ENCODE data around the gene AFAP1.

Gene AFAP1

DNA sequence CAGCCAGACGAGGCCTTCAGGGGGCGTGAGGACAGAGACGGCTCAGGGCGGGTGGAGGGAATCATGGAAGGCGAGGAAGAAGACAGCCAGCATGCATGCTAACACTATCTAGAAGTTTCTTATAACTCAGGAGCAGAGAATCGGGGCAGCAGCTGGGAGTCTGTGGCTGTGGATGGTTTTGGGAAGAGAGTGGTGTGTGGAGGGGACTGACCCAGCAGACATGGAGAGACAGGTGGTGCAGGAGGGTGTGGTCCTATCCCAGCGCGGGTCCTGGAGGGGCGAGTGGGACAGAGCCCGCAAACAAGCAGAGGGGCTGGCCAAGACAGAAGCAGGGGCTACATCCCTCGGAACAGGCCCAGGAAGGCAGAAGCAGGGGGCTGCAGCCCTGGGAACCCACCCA lies 192.1 kb downstream of the AFAP1 start:
- Mint-ChIP-seq H3K27me3 (peaks cover 0 to 13% of the 10 kb centered on the region in 2 donors), H3K4me3 (no peak overlapping the region), H3K4me1 (peaks cover 6 to 8% of the 10 kb centered on the region in 2 donors), H3K9me3 (no peaks in the 10 kb centered on the region), H3K27ac (no peak overlapping the region), H3K36me3 (no peaks in the 10 kb centered on the region)
- DNase-seq: no peak
- no peak for ATAC-seq (replicated peaks)

DNA sequence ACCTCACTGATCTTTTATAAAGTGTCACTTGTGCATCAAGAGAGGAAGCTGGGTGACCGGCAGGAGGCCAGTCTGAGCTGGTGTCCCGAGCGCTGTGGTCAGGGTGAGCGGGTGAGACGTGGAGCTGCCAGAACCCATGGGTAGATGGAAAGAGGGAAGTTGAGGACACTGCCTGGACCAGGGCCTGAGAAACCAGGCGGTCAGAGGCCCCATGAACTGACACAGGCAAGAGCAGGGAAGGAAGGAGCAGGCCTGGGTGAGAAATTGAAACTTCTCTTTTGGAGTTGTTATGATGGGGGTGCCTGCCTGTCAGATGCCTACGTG lies 192.6 kb downstream of the AFAP1 start:
- Mint-ChIP-seq H3K27me3 (peaks cover 0 to 13% of the 10 kb centered on the region in 2 donors), H3K36me3 (no peaks in the 10 kb centered on the region), H3K4me3 (no peak overlapping the region), H3K27ac (no peak overlapping the region), H3K4me1 (peaks cover 6 to 8% of the 10 kb centered on the region in 2 donors), H3K9me3 (no peaks in the 10 kb centered on the region)
- DNase-seq (no peak), ATAC-seq (replicated peaks) (no peak)

DNA sequence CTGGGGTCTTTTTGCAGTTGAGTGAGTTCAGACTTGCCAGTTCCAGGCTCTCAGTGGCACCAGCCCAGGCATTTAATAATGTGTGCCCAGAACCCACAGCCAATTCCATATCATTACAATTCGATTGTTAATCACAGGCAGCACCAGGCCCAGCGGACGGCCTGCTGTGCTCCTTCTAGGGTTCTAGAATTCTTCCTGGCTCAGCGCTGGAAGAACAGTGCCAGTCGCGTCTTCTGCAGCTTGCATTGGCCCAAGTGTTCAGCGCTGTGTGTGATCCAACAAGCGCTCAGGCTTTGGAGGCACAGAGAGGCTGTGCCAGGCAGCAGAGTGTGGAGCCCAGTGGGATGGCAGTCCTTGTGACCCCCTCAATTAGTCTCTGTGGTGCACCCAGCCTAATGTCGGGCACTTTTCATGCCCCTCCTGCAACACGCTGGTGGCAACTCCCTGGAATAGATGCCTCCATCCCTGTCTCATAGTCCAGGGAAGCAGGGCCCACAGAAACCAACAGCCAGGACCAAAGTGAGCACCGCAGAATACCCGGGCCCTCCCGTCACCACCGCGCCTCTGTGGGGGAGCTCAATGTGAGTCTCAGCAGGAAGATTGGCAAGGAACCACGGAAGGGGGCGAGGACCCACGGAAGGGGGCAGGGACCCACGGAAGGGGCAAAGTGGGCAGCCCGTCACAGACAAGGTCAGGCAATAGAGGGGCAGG lies 193.2 kb downstream of the AFAP1 start:
- H3K27ac Mint-ChIP-seq: no peak overlapping the region
- no peak for ATAC-seq (replicated peaks)
- H3K4me3 Mint-ChIP-seq: no peak overlapping the region
- peaks cover 6 to 8% of the 10 kb centered on the region in 2 donors for H3K4me1 Mint-ChIP-seq
- no peak for DNase-seq
- peaks cover 0 to 13% of the 10 kb centered on the region in 2 donors for H3K27me3 Mint-ChIP-seq
- no peaks in the 10 kb centered on the region for H3K9me3 Mint-ChIP-seq
- no peaks in the 10 kb centered on the region for H3K36me3 Mint-ChIP-seq

DNA sequence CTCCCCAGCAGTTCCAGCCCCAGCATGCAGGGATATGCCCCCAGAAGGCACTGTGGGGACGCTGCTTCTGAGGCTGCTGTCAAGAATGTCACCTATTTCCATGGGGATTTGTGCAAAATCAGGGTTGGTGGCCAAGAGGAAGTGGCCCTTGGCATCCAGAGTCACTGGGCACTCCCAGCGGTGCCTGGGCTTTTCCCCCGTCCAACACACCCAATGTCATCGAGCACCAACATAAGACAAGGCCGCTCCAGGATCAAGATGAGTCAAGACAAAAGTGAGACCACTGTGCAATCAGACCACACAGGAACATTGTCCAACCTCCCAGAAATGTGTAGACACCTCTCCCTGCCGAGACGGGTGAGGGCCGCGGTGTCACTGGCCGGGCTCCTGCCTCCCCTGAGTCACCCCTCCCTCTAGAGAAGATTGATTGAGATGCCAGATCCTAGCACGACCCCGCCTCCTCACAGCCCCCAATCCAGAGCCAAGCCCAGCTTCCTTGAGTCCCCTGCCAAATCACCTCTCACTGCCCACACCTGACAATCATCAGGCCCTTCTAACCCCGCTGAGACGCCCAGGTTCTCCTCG lies 194.3 kb downstream of the AFAP1 start:
- DNase-seq (no peak), ATAC-seq (replicated peaks) (no peak)
- H3K4me3 Mint-ChIP-seq: no peak overlapping the region
- H3K4me1 Mint-ChIP-seq: peaks cover 6 to 8% of the 10 kb centered on the region in 2 donors
- H3K27me3 Mint-ChIP-seq: peaks cover 0 to 13% of the 10 kb centered on the region in 2 donors
- H3K27ac Mint-ChIP-seq: no peak overlapping the region
- H3K9me3 Mint-ChIP-seq: no peaks in the 10 kb centered on the region
- H3K36me3 Mint-ChIP-seq: no peaks in the 10 kb centered on the region

DNA sequence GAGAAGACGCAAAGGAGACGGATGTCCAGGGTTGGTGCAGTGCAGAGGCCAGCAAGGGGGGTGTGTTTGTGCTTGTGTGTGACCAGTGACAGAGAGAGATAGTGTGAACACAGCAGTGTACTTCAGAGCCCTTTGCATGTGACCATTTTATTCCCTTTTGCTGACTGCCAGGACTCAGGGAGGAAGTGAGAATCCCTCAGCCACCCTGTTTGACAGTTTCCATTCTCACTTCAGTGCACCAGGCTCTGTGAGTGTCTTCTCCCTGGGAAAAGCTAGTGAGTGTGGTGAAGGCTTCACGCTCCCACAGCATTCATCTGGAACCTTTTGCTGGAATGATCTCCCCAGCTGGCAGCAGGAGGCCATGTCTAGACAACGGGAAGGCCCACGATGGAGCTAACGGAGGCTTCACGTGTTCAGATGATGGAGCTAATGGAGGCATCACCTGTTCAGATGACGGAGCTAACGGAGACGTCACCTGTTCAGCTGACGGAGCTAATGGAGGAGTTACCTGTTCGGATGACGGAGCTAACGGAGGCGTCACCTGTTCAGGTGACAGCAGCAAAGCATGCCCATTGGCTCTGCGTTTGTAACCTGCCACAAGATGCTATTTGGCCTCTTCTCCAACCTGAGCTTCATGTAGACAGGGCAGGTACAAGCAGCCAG lies 195.4 kb downstream of the AFAP1 start:
- no peaks in the 10 kb centered on the region for H3K9me3 Mint-ChIP-seq
- DNase-seq (no peak), ATAC-seq (replicated peaks) (peak; percentile 66 to 70)
- no peak overlapping the region for H3K27ac Mint-ChIP-seq
- peaks cover 0 to 13% of the 10 kb centered on the region in 2 donors for H3K27me3 Mint-ChIP-seq
- H3K4me3 Mint-ChIP-seq: no peak overlapping the region
- H3K36me3 Mint-ChIP-seq: no peaks in the 10 kb centered on the region
- peaks cover 6 to 8% of the 10 kb centered on the region in 2 donors for H3K4me1 Mint-ChIP-seq

DNA sequence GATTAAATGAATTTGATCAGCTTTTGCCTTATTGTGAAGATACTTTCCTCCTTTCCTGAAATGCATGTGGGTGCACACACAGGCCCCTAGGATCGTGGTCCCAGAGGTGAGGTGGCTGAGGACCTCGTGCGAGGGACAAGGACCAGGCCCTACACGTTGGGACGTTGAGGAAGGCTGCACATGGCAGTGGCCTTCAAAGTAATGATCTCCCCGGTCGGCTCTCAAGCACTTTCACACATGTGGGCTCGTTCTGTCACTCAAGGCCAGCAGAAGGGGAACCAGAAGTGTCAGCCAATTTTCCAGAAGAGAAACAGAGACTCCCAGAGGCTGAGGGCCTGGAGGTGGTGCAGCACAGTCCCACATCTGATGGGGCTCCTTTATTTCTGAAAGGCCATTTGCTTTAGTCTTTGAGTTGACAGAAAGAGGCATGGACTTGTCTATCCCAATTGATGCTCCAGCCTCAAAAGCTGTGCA lies 196.8 kb downstream of the AFAP1 start:
- Mint-ChIP-seq H3K27me3 (peaks cover 0 to 13% of the 10 kb centered on the region in 2 donors), H3K27ac (no peak overlapping the region)

DNA sequence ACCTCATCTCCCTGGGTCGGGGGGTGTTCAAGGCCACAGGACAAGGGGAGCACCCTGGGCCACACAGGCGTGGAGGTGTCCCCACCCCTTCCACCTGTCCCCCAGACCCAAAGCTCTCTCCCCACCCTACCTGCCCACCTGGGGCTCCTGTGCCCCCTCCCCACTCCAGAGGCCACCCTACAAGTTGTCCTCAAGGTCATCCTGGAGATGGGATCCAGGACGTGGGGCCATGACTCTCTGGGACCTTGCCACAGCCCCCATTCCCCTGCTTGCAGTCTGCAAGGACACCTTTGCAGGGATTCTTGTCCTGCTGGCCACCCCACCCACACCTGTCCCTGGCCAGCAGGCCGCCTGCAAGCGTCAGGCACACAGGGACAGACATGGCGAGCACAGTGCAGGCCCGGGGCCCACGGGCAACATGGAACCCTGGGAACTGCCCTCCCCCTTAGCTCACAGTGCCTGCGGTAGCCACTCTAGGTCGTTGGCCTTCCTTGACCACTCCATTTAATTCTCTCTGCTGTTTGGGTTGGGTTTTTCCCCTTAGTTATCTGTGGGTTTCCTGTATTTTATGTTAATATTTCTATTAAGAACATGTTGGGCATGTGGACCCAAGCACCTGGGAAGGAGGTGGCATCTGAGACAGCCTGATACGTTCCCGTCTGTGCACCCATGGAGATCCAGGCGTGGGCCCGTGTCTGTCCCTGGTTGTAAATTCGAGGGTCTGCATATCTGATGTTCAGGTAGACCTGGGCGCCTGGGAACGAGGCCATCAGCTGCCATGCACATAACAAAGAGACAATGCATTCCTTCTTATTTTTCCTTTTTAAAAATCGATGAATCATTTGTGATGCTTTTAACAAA lies 197.5 kb downstream of the AFAP1 start:
- DNase-seq (no peak), ATAC-seq (replicated peaks) (no peak)
- H3K27me3 Mint-ChIP-seq: peaks cover 0 to 9% of the 10 kb centered on the region in 2 donors
- no peak overlapping the region for H3K27ac Mint-ChIP-seq
- H3K9me3 Mint-ChIP-seq: no peaks in the 10 kb centered on the region
- peaks cover 6 to 8% of the 10 kb centered on the region in 2 donors for H3K4me1 Mint-ChIP-seq
- no peaks in the 10 kb centered on the region for H3K36me3 Mint-ChIP-seq
- H3K4me3 Mint-ChIP-seq: no peak overlapping the region

More for the DNA sequence above, 196.8 kb downstream of the AFAP1 start:
- Mint-ChIP-seq H3K4me1 (peaks cover 6 to 8% of the 10 kb centered on the region in 2 donors), H3K4me3 (no peak overlapping the region), H3K36me3 (no peaks in the 10 kb centered on the region), H3K9me3 (no peaks in the 10 kb centered on the region)
- no peak for DNase-seq
- no peak for ATAC-seq (replicated peaks)

DNA sequence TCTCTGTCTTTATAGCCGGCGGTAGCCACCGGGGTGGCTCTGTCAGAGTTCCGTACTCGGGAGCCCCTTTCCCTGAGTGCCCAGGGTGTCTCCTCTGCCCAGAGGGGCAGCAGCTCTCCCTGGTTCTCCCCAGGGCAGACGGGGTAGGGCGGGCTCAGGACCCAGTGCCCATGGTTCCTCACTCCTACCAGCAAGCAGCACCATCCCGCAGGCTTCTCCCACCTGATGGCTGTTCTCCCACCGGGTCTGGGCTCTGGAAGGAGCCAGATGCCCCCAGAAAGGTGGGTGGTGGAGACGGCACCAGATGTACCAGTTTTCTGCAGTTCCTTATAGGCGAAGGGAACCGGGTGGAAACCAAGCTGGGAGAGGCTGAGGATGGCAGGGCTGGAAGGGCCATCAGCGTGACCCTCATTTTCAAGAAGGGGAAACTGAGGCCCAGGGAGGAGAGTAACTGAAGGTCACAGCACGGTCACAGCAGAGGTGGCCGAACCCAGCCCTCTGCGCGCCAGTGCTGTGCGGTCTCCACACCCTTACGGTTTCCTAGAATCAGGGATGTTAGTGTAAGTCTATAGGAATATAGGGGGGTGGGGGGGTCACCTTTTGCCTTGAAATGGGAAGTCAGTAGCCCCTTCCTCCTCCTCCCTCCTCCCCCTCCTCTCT lies 198.7 kb downstream of the AFAP1 start:
- Mint-ChIP-seq H3K36me3 (no peaks in the 10 kb centered on the region), H3K4me1 (peaks cover 6 to 8% of the 10 kb centered on the region in 2 donors), H3K27me3 (peaks cover 0 to 9% of the 10 kb centered on the region in 2 donors), H3K27ac (no peak overlapping the region), H3K4me3 (no peak overlapping the region), H3K9me3 (no peaks in the 10 kb centered on the region)
- DNase-seq: no peak
- ATAC-seq (replicated peaks): no peak

DNA sequence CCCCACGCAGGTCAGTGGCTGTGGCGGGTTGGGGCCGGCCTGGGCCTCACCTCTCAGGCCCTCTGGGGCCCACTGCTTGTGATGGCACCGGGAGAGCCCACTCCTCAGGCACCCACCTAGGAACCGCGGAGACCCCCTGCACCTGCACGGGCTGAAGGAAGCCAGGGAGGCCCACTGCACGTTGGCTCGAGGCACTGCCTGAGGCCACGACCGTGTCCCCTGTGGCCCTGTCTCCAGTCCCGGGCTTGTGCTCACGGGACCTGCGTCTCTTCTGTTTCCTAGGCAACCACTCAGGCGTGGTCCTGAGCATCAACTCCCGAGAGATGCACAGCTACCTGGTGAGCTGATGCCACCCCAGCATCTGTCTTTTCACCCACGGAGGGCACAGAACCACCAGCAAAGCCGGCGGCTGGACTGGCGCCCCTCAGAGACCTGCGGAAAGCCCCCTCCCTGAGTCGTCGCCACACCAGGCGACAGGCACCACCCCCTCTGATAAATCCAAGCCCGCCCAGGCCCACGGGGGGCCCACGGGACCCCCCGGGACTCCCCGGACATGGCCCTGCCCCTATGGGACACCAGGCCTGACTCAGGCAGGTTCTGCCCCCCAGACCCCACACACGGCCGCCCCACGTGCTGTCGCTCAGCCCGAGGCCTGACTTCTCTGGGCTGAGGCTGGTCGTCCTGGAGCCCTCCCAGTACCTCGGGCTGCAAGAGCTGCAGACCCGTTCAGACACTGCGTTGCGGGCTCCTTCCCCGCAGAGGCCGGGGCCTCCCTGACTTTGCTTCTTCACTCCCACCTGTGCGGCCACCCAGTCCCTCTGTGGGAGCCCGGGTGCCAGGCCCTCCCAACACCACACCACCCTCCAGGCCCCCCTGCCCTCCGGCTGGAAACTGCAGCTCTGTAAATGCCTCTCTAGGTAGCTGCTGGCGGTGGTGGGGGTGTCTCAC lies 199.5 kb downstream of the AFAP1 start:
- H3K36me3 Mint-ChIP-seq: no peaks in the 10 kb centered on the region
- ATAC-seq (replicated peaks): no peak
- no peak overlapping the region for H3K27ac Mint-ChIP-seq
- no peaks in the 10 kb centered on the region for H3K9me3 Mint-ChIP-seq
- DNase-seq: no peak
- H3K4me1 Mint-ChIP-seq: peaks cover 6 to 8% of the 10 kb centered on the region in 2 donors
- H3K4me3 Mint-ChIP-seq: no peak overlapping the region
- H3K27me3 Mint-ChIP-seq: peaks cover 0 to 7% of the 10 kb centered on the region in 2 donors

DNA sequence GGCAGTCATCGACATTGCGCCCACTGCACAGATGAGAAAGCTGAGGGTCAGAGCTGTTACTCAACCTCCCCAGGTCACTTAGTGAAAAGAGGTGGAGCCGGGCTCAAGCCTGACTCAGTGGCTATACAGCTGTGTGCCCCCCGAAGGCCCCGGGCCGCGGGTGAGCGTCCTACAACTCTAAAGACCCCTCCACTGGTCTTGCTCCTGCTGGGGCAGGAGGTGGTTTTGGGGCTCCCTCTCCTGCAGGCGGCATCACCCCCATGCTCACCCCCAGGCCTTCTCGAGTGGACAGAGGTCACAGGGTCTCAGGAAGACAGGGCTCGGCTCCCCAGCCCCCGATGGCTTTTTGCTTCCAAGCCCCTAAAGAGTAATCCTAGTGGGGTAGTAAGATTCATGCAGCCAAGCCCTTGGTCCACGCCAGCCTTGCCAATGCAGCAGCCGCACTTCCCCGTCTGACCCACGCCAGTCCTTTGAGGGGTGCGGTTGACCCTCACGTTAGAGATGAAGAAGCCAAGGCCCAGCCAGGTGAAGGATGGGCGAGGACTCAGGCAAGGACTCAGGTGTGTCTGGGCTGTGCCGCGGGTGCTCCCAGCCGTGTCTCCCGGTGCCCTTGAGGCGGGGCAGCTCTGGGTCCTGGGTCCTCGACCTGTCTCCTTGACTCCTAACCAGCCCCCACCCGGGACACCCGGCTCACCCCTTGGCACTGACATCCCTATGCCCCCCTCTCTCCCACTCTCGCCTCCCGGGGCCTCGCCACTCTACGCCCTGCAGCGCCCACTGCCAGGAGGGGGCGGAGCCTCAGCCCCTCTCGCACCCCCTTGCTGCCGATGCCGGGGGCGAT lies 200.4 kb downstream of the AFAP1 start:
- Mint-ChIP-seq H3K4me1 (peaks cover 6 to 7% of the 10 kb centered on the region in 2 donors), H3K27me3 (peaks cover 0 to 9% of the 10 kb centered on the region in 2 donors), H3K36me3 (no peaks in the 10 kb centered on the region), H3K4me3 (no peak overlapping the region), H3K9me3 (no peaks in the 10 kb centered on the region), H3K27ac (no peak overlapping the region)
- DNase-seq: no peak
- no peak for ATAC-seq (replicated peaks)

DNA sequence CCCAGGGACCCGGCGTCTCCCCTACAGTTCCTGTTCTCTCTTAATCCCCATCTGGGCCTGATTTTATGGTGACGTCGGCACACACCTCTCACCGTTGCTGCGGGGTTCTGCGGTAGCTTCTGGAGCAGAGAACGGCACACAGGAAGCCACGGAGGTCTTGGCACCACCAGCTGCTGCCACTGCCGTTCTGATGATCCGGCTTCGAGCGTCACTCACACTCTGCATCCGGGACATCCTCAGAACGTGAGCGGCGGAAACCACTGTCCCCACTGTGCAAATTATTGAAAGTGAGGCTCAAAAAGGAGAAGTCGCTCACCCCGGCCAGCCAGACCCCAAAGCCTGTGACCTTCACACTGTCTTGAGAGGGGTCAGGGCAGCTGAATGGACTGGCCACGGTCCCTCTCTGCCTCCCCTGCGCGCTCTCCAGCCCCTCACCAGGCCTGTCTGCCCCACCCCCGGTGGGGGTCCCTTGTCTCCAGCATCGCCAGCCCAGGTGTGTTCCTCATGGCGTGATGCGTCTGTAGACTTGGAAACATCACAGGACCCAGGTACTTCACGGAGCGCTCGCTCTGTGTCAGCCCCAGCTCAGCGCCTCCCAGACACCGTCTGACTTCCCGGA lies 201.1 kb downstream of the AFAP1 start:
- Mint-ChIP-seq H3K4me1 (no peaks in the 10 kb centered on the region), H3K4me3 (no peak overlapping the region), H3K36me3 (no peaks in the 10 kb centered on the region), H3K27ac (no peak overlapping the region), H3K27me3 (peaks cover 0 to 4% of the 10 kb centered on the region in 2 donors), H3K9me3 (no peaks in the 10 kb centered on the region)
- ATAC-seq (replicated peaks): no peak
- DNase-seq: no peak

Data from stimulated activated naive B cell treated with anti-CD40 and anti-IgM and Interleukin-4, amounts not matched to agents 10 μg/mL and 1 μg/mL and 100 μg/mL, for 72 hours (primary cell).